ENCODE results near the gene JAK3. TPM values are rescaled to one million over a fixed set of nuclear protein-coding genes. Genes with fewer than 3 reads are reported as not detected.

Gene JAK3
- total RNA-seq, 1 donor, result 1.3 TPM

- TF ChIP-seq CTCF (IDR thresholded peaks at IDR 0.05; ENCODE audit: insufficient read depth, low read length), result no peak
- peak overlapping the region; percentile 22 for H3K4me3 ChIP-seq (ENCODE audit: low read depth, low read length)
- peak; percentile 63 for DNase-seq (ENCODE audit: low read depth)
These were observed 17.0 kb downstream of the JAK3 start for GRCh38 chr19:17830567-17831418.

- no peak for TF ChIP-seq CTCF (IDR thresholded peaks at IDR 0.05; ENCODE audit: insufficient read depth, low read length)
- peak; percentile 22 for DNase-seq (ENCODE audit: low read depth)
- H3K4me3 ChIP-seq (ENCODE audit: low read depth, low read length), result peak overlapping the region; percentile 14
These were observed 17.8 kb downstream of the JAK3 start for GRCh38 chr19:17829855-17830566.

DNA sequence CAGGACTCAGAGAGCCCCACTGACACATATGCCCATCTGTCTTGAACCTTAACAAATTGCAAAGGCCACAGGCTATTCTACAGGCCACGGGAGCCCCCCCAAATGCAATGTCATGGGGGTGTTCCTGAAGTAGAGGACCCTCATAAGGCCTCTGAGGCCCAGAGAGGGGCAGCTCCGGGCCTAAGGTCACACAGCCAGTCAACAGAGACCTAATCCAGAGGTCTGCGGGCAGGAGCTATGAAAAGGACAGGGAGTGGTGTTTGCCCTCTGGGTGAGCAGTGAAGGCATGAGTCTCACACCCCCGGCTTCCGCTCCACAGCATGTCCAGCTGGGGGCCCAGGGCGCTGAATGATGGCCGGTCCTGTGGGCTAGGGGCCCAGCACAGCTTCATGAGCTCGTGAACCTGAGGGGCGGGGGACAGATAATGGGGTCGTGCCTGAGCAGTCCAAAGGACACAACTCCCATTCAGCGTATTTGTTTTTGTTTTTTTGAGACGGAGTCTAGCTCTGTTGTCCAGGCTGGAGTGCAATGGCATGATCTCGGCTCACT lies 21.2 kb downstream of the JAK3 start:
- no peak for TF ChIP-seq CTCF (IDR thresholded peaks at IDR 0.05; ENCODE audit: insufficient read depth, low read length)

DNA sequence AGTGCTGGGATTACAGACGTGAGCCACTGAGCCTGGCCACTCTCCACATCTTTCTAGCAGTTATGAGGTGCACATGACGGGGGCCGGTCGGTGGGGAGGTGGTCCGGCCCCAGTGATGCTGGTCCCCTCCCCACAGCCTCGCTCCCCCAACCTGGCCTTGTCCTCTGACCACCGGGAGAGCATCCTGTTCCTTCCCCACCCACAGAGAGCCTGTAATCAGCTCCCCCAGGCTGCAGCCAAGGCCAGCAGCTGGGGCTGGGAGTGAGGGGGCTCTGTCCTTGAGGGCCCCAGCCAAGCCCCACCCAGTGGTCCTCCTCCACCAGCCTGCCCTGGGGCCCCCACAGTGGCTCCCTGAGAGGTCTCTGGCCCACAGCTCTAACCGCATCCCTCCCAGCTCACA lies 23.4 kb downstream of the JAK3 start:
- DNase-seq (ENCODE audit: low read depth), result no peak
- TF ChIP-seq CTCF (IDR thresholded peaks at IDR 0.05; ENCODE audit: insufficient read depth, low read length), result no peak
- no peak overlapping the region for H3K4me3 ChIP-seq (ENCODE audit: low read depth, low read length)

More for the DNA sequence above, 21.2 kb downstream of the JAK3 start:
- DNase-seq (ENCODE audit: low read depth), result no peak
- no peak overlapping the region for H3K4me3 ChIP-seq (ENCODE audit: low read depth, low read length)

- TF ChIP-seq CTCF (IDR thresholded peaks at IDR 0.05; ENCODE audit: insufficient read depth, low read length), result no peak
- no peak within 1 kb of the TSS for H3K4me3 ChIP-seq (ENCODE audit: low read depth, low read length)
- DNase-seq (ENCODE audit: low read depth), result no peak
These were observed 26.6 kb downstream of the JAK3 start, which contains the start of gene INSL3 for GRCh38 chr19:17821190-17821589. Gene INSL3, minus strand, starts transcription at chr19:17821519. Its CDS starts 13 bp downstream, at chr19:17821506.

- no peak overlapping the region for H3K4me3 ChIP-seq (ENCODE audit: low read depth, low read length)
- DNase-seq (ENCODE audit: low read depth), result no peak
- no peak for TF ChIP-seq CTCF (IDR thresholded peaks at IDR 0.05; ENCODE audit: insufficient read depth, low read length)
These were observed 30.0 kb downstream of the JAK3 start for GRCh38 chr19:17817668-17818363.
